GM12878 (cell line): Measurements from ENCODE around the gene NKX2-2. TPM values are rescaled to one million over a fixed set of nuclear protein-coding genes. Genes with fewer than 3 reads are reported as not detected.

Experiments used
- ATAC-seq: fragments of 200-7000 bp; cut with Tn5 transposase; 3 replicates; pipeline ENCODE4 v1.9.1; 2020; ENCODE audit warnings: mild to moderate bottlenecking, moderate library complexity
- BruUV-seq: library from RNA; stranded (reverse); fragments of 400-500 nt; replicated peaks from 2 replicates; lab custom pipeline; 2021; lab: Mats Ljungman, UMichigan
- CTCF ChIA-PET: fragments of 300-600 bp; sonication (Branson Sonifier 250); formaldehyde crosslinking; extraction: SDS; loops from one replicate; lab custom pipeline; 2021; ENCODE audit warnings: inconsistent platforms; lab: Yijun Ruan, JAX
- POLR2A ChIA-PET: fragments of 350-600 bp; formaldehyde crosslinking; extraction: SDS; loops from one replicate; lab custom pipeline; 2021; ENCODE audit warnings: inconsistent platforms; lab: Charles Lee
- RAD21 ChIA-PET: fragments of 300-600 bp; sonication (Branson Sonifier 250); formaldehyde crosslinking; loops from one replicate; lab custom pipeline; 2023; ENCODE audit warnings: antibody characterized with exemption; ENCODE audit not compliant: unreplicated experiment; lab: Charles Lee
- SMC1A ChIA-PET: fragments of 300-600 bp; sonication (Branson Sonifier 250); formaldehyde crosslinking; loops from one replicate; lab custom pipeline; 2023; ENCODE audit not compliant: unreplicated experiment, uncharacterized antibody; lab: Charles Lee
- DNase-seq: peaks from one replicate; pipeline ENCODE4 v3.0.0-alpha.2; 2011; ENCODE audit warnings: low read depth, low spot score
- FAIRE-seq: peaks from 3 replicates; lab custom pipeline; 2011; peaks lifted over from hg19 to GRCh38; lab: Jason Lieb, UNC
- H2AFZ ChIP-seq: 2 replicates; pipeline ENCODE4 v1.6.0; 2011; ENCODE audit warnings: low read depth, low read length, control low read depth; ENCODE audit not compliant: control insufficient read depth
- H3K27ac ChIP-seq: 2 replicates; pipeline ENCODE4 v1.5.1; 2011; ENCODE audit warnings: control low read depth; ENCODE audit not compliant: control insufficient read depth, insufficient read depth
- H3K27me3 ChIP-seq, 2 experiments: replicated peaks in 1 of 2; 2 replicates each; pipeline versions ENCODE4 v1.6.0 to v1.6.1; 2011; ENCODE audit warnings: low read length in 1 of 2; ENCODE audit not compliant: control insufficient read depth in 2 of 2, insufficient read depth in 2 of 2
- H3K36me3 ChIP-seq, 2 experiments: 2 replicates each; pipeline ENCODE4 v1.5.1; 2011; ENCODE audit warnings: low read length in 1 of 2; ENCODE audit not compliant: control insufficient read depth in 2 of 2, insufficient read depth in 2 of 2
- H3K4me1 ChIP-seq: 2 replicates; pipeline ENCODE4 v1.6.1; 2011; ENCODE audit warnings: mild to moderate bottlenecking, low read length, moderate library complexity, mixed read lengths; ENCODE audit not compliant: control insufficient read depth, insufficient read depth
- H3K4me2 ChIP-seq: 2 replicates; pipeline ENCODE4 v1.6.0; 2011; ENCODE audit warnings: control low read depth; ENCODE audit not compliant: control insufficient read depth, insufficient read depth
- H3K4me3 ChIP-seq: fragments of 200-600 bp; sonication (generic); 2 replicates; pipeline ENCODE4 v1.5.1; 2016
- H3K79me2 ChIP-seq: 2 replicates; pipeline ENCODE4 v1.6.0; 2011; ENCODE audit warnings: low read length; ENCODE audit not compliant: control insufficient read depth, insufficient read depth
- H3K9ac ChIP-seq: 2 replicates; pipeline ENCODE4 v1.8.0; 2011; ENCODE audit warnings: low read length, control low read depth, mixed read lengths; ENCODE audit not compliant: control insufficient read depth, insufficient read depth
- H3K9me3 ChIP-seq: replicated peaks from 3 replicates; pipeline ENCODE4 v1.5.1; 2011; ENCODE audit warnings: mild to moderate bottlenecking, low read length; ENCODE audit not compliant: control insufficient read depth, insufficient read depth
- H4K20me1 ChIP-seq: 2 replicates; pipeline ENCODE4 v1.6.0; 2011; ENCODE audit not compliant: control insufficient read depth, insufficient read depth
- BRCA1 ChIP-seq: IDR thresholded peaks from 2 replicates; pipeline ENCODE4 v1.6.1; 2011; ENCODE audit warnings: low read depth, low read length, improper control_type of control experiment
- GATAD2B ChIP-seq: fragments of 450-650 bp; conservative IDR thresholded peaks from 2 replicates; pipeline ENCODE4 v1.6.1; 2017; ENCODE audit warnings: low read depth, mild to moderate bottlenecking, moderate library complexity
- IRF5 ChIP-seq: fragments of 450-650 bp; IDR thresholded peaks from 2 replicates; pipeline ENCODE4 v1.6.1; 2017; ENCODE audit warnings: borderline replicate concordance
- JUNB ChIP-seq: IDR thresholded peaks from 2 replicates; pipeline ENCODE4 v1.6.1; 2016; ENCODE audit warnings: antibody characterized with exemption, mild to moderate bottlenecking
- MAX ChIP-seq: IDR thresholded peaks from 2 replicates; pipeline ENCODE4 v1.6.1; 2012; ENCODE audit warnings: low read depth, low read length, improper control_type of control experiment
- NR2C2 ChIP-seq: IDR thresholded peaks from 2 replicates; pipeline ENCODE4 v1.6.1; 2011; ENCODE audit warnings: borderline replicate concordance, low read depth; ENCODE audit not compliant: control insufficient read depth, insufficient read length
- PKNOX1 ChIP-seq: fragments of 450-650 bp; IDR thresholded peaks from 2 replicates; pipeline ENCODE4 v1.6.1; 2016; ENCODE audit warnings: mild to moderate bottlenecking
- RUNX3 ChIP-seq: IDR thresholded peaks from 2 replicates; pipeline ENCODE4 v1.6.1; 2012; ENCODE audit warnings: low read length, inconsistent platforms
- TAF1 ChIP-seq: IDR thresholded peaks from 2 replicates; pipeline ENCODE4 v1.6.1; 2011; ENCODE audit warnings: mild to moderate bottlenecking, low read depth, low read length, borderline replicate concordance
- TBL1XR1 ChIP-seq: IDR thresholded peaks from 2 replicates; pipeline ENCODE4 v1.6.1; 2012; ENCODE audit warnings: low read depth, low read length, improper control_type of control experiment
- ZNF384 ChIP-seq: IDR thresholded peaks from 2 replicates; pipeline ENCODE4 v1.6.1; 2012; ENCODE audit warnings: low read depth, mild to moderate bottlenecking, low read length, improper control_type of control experiment, borderline replicate concordance
- WGBS: methylation state at CpG from one replicate; pipeline ENCODE4 v1.1.6; 2016; ENCODE audit warnings: low lambda C conversion rate; ENCODE audit not compliant: insufficient replicate concordance, insufficient coverage; ENCODE audit errors: missing lambda C conversion rate; 5-methylcytosine and 5-hydroxymethylcytosine counted together
- in situ Hi-C: fragments of 300-500 bp; cut with MboI; formaldehyde crosslinking; loops from 9 replicates; pipeline ENCODE4 v1.14.3; 2018; ENCODE audit warnings: mixed read lengths
- intact Hi-C: fragments of 100-400 bp; cut with micrococcal nuclease; formaldehyde crosslinking; loops from one replicate; pipeline ENCODE4 v1.14.2; 2022; ENCODE audit not compliant: unreplicated experiment
- polyA plus RNA-seq, 11 experiments: library from polyadenylated mRNA; depleted of rRNA in 4 of 11; unstranded in 6 of 11; stranded (reverse) in 5 of 11; fragments of >200 nt; fragmentation: Nextera tagmentation in 4 of 11; fragmentation: Illumina TruSeq in 1 of 11; extraction: Ambion mirVana in 4 of 11; extraction: Trizol in 1 of 11; gene quantifications; 1 replicate in 1 of 11; 2 replicates in 10 of 11; pipeline versions ENCODE4 v1.2.1 to v1.2.3, GENCODE V29; 2011 to 2016; ENCODE audit warnings: inconsistent platforms in 2 of 11, missing spikeins in 2 of 11, low read depth in 1 of 11
- total RNA-seq, 4 experiments: library from RNA; depleted of rRNA in 3 of 4; stranded (reverse); fragments of >200 nt in 3 of 4; fragmentation: Illumina TruSeq in 1 of 4; extraction: Trizol in 1 of 4; gene quantifications; 2 replicates each; pipeline versions ENCODE4 v1.2.1 to v1.2.3, GENCODE V29; 2013 to 2021
- TF ChIP-seq, protein P1 (sequence below): fragments of 450-650 bp; formaldehyde crosslinking; IDR thresholded peaks from 2 replicates; pipeline ENCODE4 v1.4.0; 2022; ENCODE audit warnings: mild to moderate bottlenecking, moderate library complexity
- TF ChIP-seq, protein P2 (sequence below): IDR thresholded peaks from 2 replicates; pipeline ENCODE4 v1.6.1; 2011; ENCODE audit warnings: mild to moderate bottlenecking, low read depth, low read length, moderate library complexity; ENCODE audit not compliant: insufficient replicate concordance
- TF ChIP-seq, protein P3 (sequence below): fragments of 150-350 bp; IDR thresholded peaks from 2 replicates; pipeline ENCODE4 v1.6.1; 2016; ENCODE audit warnings: low read depth, low read length

The NKX2-2 gene
- total and polyA plus RNA-seq, 10 of the 15 experiments (the other 5 are each of a cell fraction or from before 2014, with no cell fraction given) = not detected

DNA sequence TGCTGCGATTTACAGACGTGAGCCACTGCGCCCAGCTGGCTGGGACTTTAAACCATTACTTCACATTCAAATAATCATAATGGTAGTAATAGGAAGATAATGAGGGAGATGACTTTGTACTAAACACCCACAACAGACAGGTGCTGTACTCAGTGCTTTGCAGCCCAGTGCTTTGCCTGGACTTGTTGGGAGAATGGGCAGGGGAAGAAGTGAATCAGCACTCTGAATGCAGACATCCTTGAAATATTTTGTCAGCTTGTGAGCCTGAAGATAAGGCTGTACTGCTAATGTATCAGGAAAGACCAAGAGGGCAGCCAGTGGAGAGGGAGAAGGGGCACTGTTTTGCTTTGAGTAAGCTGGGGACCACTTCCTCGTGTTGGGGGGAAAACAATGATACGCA is 17.4 kb downstream of the NKX2-2 start:
- BruUV-seq = no TSS peak
- Histone ChIP-seq H4K20me1 (no peaks in the 10 kb centered on the region), H3K4me3 (no peak overlapping the region), H3K4me1 (no peaks in the 10 kb centered on the region), H3K79me2 (no peaks in the 10 kb centered on the region), H3K36me3 (no peaks in the 10 kb centered on the region), H2AFZ (no peak overlapping the region), H3K9me3 (no peaks in the 10 kb centered on the region), H3K27ac (no peak overlapping the region), H3K27me3 (no peaks in the 10 kb centered on the region; a peak in 2 of 4 replicates), H3K4me2 (no peak overlapping the region), H3K9ac (no peak overlapping the region)
- ChIA-PET CTCF (interaction anchor here (1.6 to 4.5 kb wide), 2 partner anchors 9 to 261 kb away, joined by 6 to 27 read pairs; no protein-coding TSS in a partner anchor), SMC1A (interaction anchor here (1.1 to 2.5 kb wide), 4 partner anchors 9 to 261 kb away, joined by 3 to 11 read pairs (median 6); no protein-coding TSS in a partner anchor), POLR2A (no interaction called here), RAD21 (no interaction called here)
- ATAC-seq = no peak
- no peak for DNase-seq
- in situ Hi-C loops (no loop called here), intact Hi-C loops (no loop called here)
- WGBS = 50% methylated on average over 5 of the region's 5 CpGs
- FAIRE-seq = no peak
- TF ChIP-seq PKNOX1 = no peak
- no peak for TF ChIP-seq GATAD2B
- TF ChIP-seq MAX = no peak
- TF ChIP-seq BRCA1 = no peak
- TF ChIP-seq, protein P1, sequence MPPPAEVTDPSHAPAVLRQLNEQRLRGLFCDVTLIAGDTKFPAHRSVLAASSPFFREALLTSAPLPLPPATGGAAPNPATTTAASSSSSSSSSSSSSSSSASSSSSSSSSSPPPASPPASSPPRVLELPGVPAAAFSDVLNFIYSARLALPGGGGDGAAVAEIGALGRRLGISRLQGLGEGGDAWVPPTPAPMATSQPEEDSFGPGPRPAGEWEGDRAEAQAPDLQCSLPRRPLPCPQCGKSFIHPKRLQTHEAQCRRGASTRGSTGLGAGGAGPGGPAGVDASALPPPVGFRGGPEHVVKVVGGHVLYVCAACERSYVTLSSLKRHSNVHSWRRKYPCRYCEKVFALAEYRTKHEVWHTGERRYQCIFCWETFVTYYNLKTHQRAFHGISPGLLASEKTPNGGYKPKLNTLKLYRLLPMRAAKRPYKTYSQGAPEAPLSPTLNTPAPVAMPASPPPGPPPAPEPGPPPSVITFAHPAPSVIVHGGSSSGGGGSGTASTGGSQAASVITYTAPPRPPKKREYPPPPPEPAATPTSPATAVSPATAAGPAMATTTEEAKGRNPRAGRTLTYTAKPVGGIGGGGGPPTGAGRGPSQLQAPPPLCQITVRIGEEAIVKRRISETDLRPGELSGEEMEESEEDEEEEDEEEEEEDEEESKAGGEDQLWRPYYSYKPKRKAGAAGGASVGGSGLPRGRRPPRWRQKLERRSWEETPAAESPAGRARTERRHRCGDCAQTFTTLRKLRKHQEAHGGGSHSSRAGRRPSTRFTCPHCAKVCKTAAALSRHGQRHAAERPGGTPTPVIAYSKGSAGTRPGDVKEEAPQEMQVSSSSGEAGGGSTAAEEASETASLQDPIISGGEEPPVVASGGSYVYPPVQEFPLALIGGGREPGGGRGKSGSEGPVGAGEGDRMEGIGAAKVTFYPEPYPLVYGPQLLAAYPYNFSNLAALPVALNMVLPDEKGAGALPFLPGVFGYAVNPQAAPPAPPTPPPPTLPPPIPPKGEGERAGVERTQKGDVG (CRISPR knock-in tag) = no peak
- TF ChIP-seq, protein P2, sequence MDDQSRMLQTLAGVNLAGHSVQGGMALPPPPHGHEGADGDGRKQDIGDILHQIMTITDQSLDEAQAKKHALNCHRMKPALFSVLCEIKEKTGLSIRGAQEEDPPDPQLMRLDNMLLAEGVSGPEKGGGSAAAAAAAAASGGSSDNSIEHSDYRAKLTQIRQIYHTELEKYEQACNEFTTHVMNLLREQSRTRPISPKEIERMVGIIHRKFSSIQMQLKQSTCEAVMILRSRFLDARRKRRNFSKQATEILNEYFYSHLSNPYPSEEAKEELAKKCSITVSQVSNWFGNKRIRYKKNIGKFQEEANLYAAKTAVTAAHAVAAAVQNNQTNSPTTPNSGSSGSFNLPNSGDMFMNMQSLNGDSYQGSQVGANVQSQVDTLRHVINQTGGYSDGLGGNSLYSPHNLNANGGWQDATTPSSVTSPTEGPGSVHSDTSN = no peak
- TF ChIP-seq, protein P3, sequence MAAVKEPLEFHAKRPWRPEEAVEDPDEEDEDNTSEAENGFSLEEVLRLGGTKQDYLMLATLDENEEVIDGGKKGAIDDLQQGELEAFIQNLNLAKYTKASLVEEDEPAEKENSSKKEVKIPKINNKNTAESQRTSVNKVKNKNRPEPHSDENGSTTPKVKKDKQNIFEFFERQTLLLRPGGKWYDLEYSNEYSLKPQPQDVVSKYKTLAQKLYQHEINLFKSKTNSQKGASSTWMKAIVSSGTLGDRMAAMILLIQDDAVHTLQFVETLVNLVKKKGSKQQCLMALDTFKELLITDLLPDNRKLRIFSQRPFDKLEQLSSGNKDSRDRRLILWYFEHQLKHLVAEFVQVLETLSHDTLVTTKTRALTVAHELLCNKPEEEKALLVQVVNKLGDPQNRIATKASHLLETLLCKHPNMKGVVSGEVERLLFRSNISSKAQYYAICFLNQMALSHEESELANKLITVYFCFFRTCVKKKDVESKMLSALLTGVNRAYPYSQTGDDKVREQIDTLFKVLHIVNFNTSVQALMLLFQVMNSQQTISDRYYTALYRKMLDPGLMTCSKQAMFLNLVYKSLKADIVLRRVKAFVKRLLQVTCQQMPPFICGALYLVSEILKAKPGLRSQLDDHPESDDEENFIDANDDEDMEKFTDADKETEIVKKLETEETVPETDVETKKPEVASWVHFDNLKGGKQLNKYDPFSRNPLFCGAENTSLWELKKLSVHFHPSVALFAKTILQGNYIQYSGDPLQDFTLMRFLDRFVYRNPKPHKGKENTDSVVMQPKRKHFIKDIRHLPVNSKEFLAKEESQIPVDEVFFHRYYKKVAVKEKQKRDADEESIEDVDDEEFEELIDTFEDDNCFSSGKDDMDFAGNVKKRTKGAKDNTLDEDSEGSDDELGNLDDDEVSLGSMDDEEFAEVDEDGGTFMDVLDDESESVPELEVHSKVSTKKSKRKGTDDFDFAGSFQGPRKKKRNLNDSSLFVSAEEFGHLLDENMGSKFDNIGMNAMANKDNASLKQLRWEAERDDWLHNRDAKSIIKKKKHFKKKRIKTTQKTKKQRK = no peak
- TF ChIP-seq RUNX3 = no peak
- no peak for TF ChIP-seq IRF5
- no peak for TF ChIP-seq TAF1
- TF ChIP-seq JUNB = no peak
- TF ChIP-seq NR2C2 = no peak
- no peak for TF ChIP-seq ZNF384
- TF ChIP-seq TBL1XR1 = no peak
